ENCODE data around the gene MAL.

Gene MAL

DNA sequence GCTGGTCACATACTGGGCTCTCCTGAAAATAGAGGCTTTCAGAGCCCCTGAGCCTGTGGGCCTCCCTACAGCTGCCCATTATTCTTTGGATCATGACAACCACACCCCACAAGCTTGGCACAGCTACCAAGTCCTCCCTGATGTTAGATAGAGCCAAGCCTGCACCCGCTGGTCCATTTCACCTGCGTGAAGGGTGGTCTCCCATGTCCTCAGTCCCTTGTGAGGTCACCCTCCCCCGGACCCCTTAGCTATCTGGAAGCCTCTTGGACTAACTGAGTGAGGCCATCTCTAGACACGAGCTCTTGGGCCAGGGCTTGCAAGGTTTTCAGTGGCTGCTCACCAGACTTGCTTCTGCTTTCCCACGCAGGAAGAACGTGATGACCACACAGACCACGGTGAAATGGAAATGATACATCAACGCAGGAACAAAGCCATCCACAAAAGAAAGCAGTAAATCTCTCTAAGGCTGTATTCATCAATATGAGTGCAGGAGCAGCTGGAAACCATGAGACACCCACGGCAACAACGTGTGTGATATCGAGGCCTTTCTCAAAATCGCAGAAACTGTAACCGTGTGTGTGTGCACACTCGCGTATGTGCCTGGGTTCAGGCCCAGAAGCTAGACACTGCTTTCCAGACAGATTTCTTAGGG, 10.1 kb upstream of the MAL start:
- DNase-seq (ENCODE audit: low read depth in 1 of 2, low spot score in 1 of 2): no peak

DNA sequence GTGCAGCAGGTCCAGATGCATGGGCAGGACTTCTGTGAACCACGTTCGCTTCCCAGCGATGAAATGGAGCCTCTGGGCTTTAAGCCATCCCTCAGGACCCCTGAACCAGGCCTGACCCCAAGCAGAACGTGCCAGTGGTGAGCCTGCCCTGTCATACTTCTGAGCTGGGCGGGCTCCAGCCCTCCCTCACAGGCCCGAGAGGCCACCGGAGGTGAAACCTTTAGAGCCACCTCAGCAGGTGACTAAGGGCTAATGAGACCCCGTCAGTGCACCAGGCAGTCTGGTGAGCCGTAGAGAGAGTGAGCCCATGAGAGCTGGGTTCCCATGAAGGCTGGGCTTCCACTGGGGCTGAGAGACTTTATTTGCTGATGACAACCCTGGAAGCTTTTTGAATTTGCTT, 8.9 kb upstream of the MAL start:
- no peak for DNase-seq (ENCODE audit: low read depth in 1 of 2, low spot score in 1 of 2)

GRCh38 chr2:95017071-95017501, 8.4 kb upstream of the MAL start:
- DNase-seq (ENCODE audit: low read depth in 1 of 2, low spot score in 1 of 2): no peak

- DNase-seq (ENCODE audit: low read depth in 1 of 2, low spot score in 1 of 2): no peak
Observed at GRCh38 chr2:95017836-95018235, 7.7 kb upstream of the MAL start.

- no peak for DNase-seq (ENCODE audit: low read depth in 1 of 2, low spot score in 1 of 2)
Observed at GRCh38 chr2:95018301-95018700, 7.2 kb upstream of the MAL start.

GRCh38 chr2:95018861-95019550, 6.5 kb upstream of the MAL start:
- no peak for DNase-seq (ENCODE audit: low read depth in 1 of 2, low spot score in 1 of 2)

DNA sequence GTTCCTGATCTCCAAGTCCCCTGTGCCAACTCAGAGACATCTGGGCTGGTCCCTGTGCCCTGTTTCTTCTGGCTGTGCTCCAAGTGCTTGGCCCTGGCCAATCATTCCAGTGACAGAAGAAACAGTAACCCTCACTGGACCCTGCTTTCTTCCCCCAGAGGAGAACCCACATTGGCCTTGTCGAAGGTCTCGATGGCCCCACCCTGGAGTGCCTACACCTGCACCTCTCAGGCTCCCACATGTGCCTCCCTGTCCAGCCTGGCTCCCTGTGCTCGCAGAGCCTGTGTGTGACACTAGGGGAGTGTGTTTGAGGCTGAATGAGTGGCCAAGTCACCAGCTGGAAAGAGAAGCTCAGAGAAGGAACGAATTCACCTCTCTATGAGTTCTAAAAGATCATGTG, 5.9 kb upstream of the MAL start:
- DNase-seq (ENCODE audit: low read depth in 1 of 2, low spot score in 1 of 2): no peak

DNA sequence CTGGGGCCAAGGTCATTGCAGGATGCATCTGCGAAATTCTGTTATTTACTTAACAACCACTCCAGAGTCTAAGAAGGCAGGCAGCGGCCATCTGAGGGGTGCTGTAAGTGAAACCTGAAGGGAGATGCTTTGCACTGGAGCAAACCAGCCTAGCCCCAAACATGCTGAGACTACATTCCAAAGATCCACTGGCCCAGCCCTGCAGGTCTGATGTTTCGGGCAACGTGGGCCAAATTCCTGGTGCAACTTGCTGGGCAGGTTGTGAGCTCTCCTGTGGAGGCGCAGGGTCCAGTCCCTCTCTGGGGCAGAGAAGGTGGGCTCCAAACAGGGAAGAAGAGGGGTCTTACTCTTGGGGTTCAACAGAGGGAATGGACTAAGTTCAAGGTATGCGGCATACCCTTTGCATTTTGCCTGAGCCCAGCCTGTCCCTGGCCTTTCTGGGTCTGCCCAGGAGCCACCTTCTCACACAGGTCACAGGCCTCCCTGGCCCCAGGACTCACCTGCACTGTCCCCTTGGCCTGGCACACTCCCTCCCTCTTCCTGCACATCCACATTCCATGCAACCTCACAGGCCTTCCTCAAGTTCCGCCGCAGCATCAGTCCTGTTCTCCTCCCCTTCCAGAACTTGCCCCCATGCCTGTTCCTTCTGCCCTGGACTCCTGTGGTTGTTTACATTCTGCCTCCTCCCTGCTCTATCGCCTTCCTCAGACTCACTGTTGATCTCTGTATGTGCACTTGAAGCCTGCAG, 5.1 kb upstream of the MAL start:
- DNase-seq (ENCODE audit: low read depth in 1 of 2, low spot score in 1 of 2): no peak

DNA sequence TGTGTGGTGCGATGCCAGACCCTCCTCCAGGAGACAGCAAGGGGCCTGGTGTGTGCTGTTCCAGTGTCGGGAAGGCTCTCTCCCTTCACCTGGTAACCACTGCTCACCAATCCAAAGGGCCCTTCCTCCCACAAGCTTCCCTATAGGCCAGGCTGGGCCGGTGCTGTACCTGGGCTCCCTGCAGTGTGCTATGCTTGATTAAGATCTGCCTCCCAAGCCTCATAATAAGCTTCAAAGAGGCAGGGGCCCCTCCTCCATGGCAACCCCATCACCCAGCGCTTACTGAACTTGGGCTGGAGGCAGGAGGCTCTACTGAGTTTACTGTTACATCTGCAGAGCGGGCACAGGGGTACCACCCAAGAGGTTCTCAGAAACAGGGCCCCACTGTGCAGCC, 4.5 kb upstream of the MAL start:
- DNase-seq (ENCODE audit: low read depth in 1 of 2, low spot score in 1 of 2): no peak

DNA sequence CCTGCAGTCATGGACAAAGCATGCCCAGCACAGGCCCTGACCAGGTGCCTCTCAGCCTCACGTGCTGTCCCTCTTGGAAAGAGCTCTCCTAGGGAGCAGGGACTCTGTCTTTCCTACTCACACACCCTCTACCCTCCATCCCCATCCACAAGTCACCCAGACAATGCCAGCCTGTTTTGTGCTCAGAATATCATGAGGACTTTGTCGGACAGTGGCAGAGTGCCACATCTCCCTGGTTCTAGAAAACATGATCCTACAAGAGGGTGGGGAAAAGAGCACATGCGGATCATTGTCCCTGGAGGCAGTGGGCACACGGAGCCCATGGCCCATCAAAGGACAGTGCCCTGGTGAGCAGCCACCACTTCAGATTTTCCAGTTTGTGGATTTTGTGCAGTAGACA, 3.7 kb upstream of the MAL start:
- DNase-seq (ENCODE audit: low read depth in 1 of 2, low spot score in 1 of 2): no peak

DNA sequence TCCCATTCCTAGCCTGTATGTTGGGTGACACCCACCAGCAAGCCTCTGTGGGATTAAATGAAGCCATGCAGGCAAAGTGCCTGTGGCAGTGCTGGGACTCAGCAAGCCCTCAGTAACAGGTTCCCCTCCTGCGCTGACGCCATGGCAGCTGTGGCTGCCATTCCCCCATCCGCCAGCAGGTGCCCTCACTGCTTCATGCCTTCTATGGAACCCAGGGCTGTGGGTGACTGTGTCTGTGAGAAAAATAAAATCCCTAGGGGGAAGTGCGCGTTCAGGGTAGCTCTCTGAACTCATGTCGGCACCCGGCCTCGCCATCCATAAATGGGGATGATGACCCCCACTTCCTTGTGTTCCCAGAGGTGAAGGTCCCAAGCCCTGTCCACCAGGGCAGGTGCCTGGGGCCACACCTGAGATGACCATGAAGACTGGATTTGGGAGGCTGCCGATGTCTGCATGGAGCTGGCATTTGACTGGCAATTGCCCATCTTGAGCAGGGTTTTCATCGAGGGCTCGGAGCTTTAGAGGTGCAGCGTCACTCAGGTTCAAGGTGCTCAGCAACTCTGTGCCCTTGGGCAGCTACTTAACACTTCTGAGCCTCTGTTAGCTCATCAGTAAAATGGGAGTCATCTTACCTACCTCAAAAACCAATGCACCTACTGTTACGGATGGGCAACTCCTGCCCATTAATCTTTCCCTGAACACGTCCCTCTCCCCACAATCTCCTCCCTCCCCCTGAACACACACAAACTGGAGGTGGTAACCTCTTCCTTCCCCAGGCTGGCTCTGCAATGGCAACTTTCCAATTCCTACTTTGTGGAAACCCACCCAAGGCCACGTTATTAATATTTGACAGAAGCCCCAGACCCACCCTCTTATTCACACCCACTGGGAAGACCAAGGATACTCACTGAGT, 2.9 kb upstream of the MAL start:
- DNase-seq (ENCODE audit: low read depth in 1 of 2, low spot score in 1 of 2): peak; percentile 76 to 81

DNA sequence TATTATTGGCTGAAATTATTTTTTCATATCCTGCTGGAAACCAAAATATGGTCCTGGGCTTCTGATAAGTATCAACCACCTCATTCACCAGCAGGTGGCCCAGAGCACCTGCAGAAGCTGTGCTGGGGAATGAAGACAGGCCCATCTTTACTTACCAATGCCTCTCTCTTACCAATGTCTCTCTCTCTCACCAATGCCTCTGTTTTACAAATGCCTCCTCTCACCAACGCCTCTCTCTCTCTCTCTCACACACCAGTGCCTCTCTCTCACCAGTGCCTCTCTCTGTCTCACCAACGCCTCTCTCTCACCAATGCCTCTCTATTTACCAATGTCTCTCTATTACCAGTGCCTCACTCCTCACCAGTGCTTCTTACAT, 2.3 kb upstream of the MAL start:
- peak in 1 of 2 donors; percentile 37 for DNase-seq (ENCODE audit: low read depth in 1 of 2, low spot score in 1 of 2)

- DNase-seq (ENCODE audit: low read depth in 1 of 2, low spot score in 1 of 2): no peak
Observed at GRCh38 chr2:95024371-95024770, 1.1 kb upstream of the MAL start.

GRCh38 chr2:95024960-95025405, 525 bp upstream of the MAL start:
- no peak for DNase-seq (ENCODE audit: low read depth in 1 of 2, low spot score in 1 of 2)

- DNase-seq (ENCODE audit: low read depth in 1 of 2, low spot score in 1 of 2): no peak
Observed at GRCh38 chr2:95026471-95027368, 1.2 kb downstream of the MAL start.

DNA sequence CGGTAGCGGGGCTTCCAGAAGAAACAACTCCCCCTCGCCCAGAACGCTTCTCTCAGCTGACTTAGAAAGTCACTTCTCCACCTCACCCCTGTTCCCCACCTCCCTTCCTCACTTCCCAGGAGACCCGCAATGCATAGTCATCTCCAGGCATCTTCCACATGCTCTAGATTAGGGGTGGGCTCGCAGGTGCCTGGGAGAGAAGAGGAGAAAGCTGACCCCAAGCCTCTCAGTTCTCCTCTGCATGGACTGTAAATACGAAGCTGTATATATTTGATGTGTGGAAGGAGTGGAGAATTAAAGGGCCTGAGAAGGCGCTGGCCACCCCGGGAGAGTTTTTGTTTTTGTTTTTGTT, 1.8 kb downstream of the MAL start:
- no peak for DNase-seq (ENCODE audit: low read depth in 1 of 2, low spot score in 1 of 2)

- DNase-seq (ENCODE audit: low read depth in 1 of 2, low spot score in 1 of 2): no peak
Observed at GRCh38 chr2:95029898-95030341, 4.4 kb downstream of the MAL start.

DNA sequence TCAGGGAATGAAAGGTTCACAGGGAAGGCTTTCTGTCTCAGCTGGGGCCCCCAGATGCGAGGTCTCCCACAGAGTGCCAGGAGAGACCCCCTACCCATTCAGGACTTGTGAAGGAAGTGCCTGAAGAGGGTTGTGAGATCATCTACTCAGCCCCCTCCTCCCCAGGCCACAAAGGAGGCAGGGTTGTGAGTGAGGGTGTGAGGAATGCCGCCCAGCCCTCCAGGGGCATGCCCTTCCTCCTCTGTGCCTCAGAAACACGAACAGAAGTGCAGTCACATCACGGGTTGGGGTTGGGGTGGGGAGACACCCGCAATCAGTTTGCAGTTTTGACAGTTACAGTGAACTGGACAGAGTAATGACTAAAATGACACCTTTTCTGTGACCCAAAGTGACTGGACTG, 5.0 kb downstream of the MAL start:
- no peak for DNase-seq (ENCODE audit: low read depth in 1 of 2, low spot score in 1 of 2)

GRCh38 chr2:95031076-95031725, 5.7 kb downstream of the MAL start:
- DNase-seq (ENCODE audit: low read depth in 1 of 2, low spot score in 1 of 2): no peak

GRCh38 chr2:95031726-95032116, 6.2 kb downstream of the MAL start:
- no peak for DNase-seq (ENCODE audit: low read depth in 1 of 2, low spot score in 1 of 2)
